Ovary (tissue), 9 donors: ENCODE measurements around the gene HIVEP3. TPM values are rescaled to one million over a fixed set of nuclear protein-coding genes. Genes with fewer than 3 reads are reported as not detected.

Experiments
- DNase-seq, 5 donors: peaks; one replicate each; pipeline ENCODE4 v3.0.0-alpha.2; 2019 to 2020
- H3K27ac ChIP-seq, 2 donors: fragments of 200-600 bp; one replicate each; pipeline versions ENCODE4 v1.5.1 to v1.8.0; 2019 to 2022
- H3K27me3 ChIP-seq: fragments of 200-600 bp; one replicate; pipeline ENCODE4 v1.8.0; 2022
- H3K36me3 ChIP-seq: fragments of 200-600 bp; sonication (generic); one replicate; pipeline ENCODE4 v1.5.1; 2019
- H3K4me1 ChIP-seq: one replicate; pipeline ENCODE4 v1.8.1; 2013; ENCODE audit warnings: mild to moderate bottlenecking, moderate library complexity; ENCODE audit not compliant: insufficient read depth
- H3K4me3 ChIP-seq: fragments of 200-600 bp; sonication (generic); one replicate; pipeline ENCODE4 v1.5.1; 2017
- H3K9me3 ChIP-seq, 2 donors: fragments of 200-600 bp in 1 of 2; sonication (generic) in 1 of 2; one replicate each; pipeline versions ENCODE4 v1.5.1 to v1.8.1; 2013 to 2019; ENCODE audit warnings: mild to moderate bottlenecking in 1 of 2, moderate library complexity in 1 of 2
- CTCF ChIP-seq, 3 donors: fragments of 450-650 bp in 2 of 3; fragments of 200-600 bp in 1 of 3; IDR thresholded peaks; one replicate each; pipeline versions ENCODE4 v1.5.1 to v1.8.0; 2016 to 2022; ENCODE audit warnings: antibody characterized with exemption in 3 of 3, mild to moderate bottlenecking in 1 of 3
- EP300 ChIP-seq: sonication (generic); formaldehyde crosslinking; IDR thresholded peaks from one replicate; pipeline ENCODE4 v1.6.1; 2017; ENCODE audit warnings: antibody characterized with exemption
- POLR2A ChIP-seq: fragments of 450-650 bp; IDR thresholded peaks from one replicate; pipeline ENCODE4 v1.6.1; 2017; ENCODE audit warnings: antibody characterized with exemption, mild to moderate bottlenecking, moderate library complexity
- WGBS, 3 donors: extraction: QIAGEN DNeasy Blood & Tissue Kit in 1 of 3; methylation state at CpG; one replicate each; pipeline versions ENCODE4 v1.1.5 to v1.1.7; 2013 to 2017; 5-methylcytosine and 5-hydroxymethylcytosine counted together
- intact Hi-C, 4 donors: fragments of 100-400 bp; cut with DNase I; formaldehyde crosslinking; loops; one replicate each; pipeline versions ENCODE4 v1.11.0 to v1.15.1; 2022 to 2023
- polyA plus RNA-seq, 2 donors: library from polyadenylated mRNA; stranded (reverse); fragments of 200-250 nt in 1 of 2; fragments of 350-450 nt in 1 of 2; fragmentation: Illumina TruSeq in 1 of 2; extraction: RNeasy Lipid Tissue Mini Kit (QIAGEN cat#74804) in 1 of 2; gene quantifications; one replicate each; pipeline ENCODE4 v1.2.3, GENCODE V29; 2013 to 2014
- total RNA-seq, 7 donors: library from RNA; depleted of rRNA in 2 of 7; stranded (reverse); fragments of >200 nt in 2 of 7; fragmentation: NEBNext Ultra II Directional in 3 of 7; extraction: Animal tissue kit (Norgen Biotek cat#: 25700) in 3 of 7; gene quantifications; one replicate each; pipeline versions ENCODE4 v1.1.0 to v1.2.4, GENCODE V29; 2016 to 2023
- donor health status: DM: no; HTN: no; CAD: no; lungs with moderate emphysema.
- donor health status: DM: no; HTN: no; CAD: no.
- donor health status: Bipolar disorder and iron deficiency.
- donor health status: DM: yes; HTN: yes; CAD: no.
- donor health status: DM: no; HTN: no; CAD: no.
- donor health status: DM: yes; HTN: yes; CAD: no.

HIVEP3 gene
- total and polyA plus RNA-seq, 9 donors = 3.0 to 7.5 (median 5.2) TPM

DNA sequence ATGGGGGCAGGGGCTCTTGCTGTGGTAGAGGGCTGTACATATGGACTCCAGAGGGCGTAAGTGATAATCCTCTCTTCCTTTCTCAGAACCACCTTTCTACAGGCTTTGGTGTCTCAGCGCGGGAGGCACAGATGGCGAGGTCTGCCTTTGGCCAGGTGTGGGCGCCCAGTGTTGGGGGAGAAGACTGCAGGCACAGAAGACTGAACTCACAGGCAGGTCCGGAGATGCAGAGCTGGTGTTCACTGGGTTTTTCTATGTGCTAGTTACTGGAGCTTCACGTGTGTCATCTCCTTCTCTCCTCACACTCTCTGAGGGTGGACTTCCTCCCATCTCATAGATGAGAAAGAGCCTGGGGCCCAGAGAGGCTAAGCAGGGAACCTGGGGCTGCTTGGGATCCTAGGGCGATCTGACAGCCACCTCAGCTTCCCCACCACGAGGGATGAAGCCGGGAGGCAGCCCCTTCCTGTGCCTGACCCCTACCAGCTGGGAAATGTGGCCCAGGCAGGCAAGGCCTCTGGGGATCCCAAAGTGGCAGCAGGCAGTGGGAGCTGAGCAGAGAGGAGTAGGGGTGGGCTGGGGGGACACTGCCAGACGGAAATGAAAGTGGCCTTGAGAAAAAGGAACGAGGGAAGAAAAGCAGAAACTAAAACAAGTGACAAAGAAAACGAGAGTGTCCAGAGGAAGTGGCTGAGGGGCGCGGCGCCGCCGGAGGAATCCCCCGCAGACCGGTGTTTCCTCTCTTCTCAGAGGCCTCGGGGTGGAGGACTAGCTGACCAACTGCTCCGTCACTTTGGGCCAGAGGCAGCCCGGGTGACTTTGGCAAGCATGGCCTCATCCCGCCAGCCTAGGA, 191.6 kb downstream of the HIVEP3 start:
- Histone ChIP-seq H3K4me1 (no peaks in the 10 kb centered on the region), H3K27ac (no peak overlapping the region), H3K9me3 (no peaks in the 10 kb centered on the region), H3K36me3 (no peaks in the 10 kb centered on the region), H3K27me3 (no peaks in the 10 kb centered on the region), H3K4me3 (no peak overlapping the region)
- DNase-seq = no peak
- TF ChIP-seq EP300 = no peak
- WGBS, 3 donors = 54 to 66% (median 61%) methylated on average over 24 of the region's 24 CpGs
- intact Hi-C loops = no loop called here

- intact Hi-C loops = no loop called here
- no peaks in the 10 kb centered on the region for H3K4me1 ChIP-seq
- no peak overlapping the region for H3K27ac ChIP-seq
- WGBS, 3 donors = 78 to 82% (median 79%) methylated on average over 4 of the region's 4 CpGs
- no peak overlapping the region for H3K4me3 ChIP-seq
- no peaks in the 10 kb centered on the region for H3K9me3 ChIP-seq
- H3K36me3 ChIP-seq = no peaks in the 10 kb centered on the region
- TF ChIP-seq CTCF (IDR thresholded peaks at IDR 0.05) (no peak), POLR2A (no peak), EP300 (no peak)
- DNase-seq = no peak
- H3K27me3 ChIP-seq = no peaks in the 10 kb centered on the region
Observed at GRCh38 chr1:41726292-41726691, 192.4 kb downstream of the HIVEP3 start.

- 88 to 94% (median 91%) methylated on average over 3 of the region's 3 CpGs for WGBS, 3 donors
- DNase-seq = no peak
- Histone ChIP-seq H3K9me3 (no peaks in the 10 kb centered on the region), H3K4me1 (no peaks in the 10 kb centered on the region), H3K4me3 (no peak overlapping the region), H3K27me3 (no peaks in the 10 kb centered on the region), H3K36me3 (no peaks in the 10 kb centered on the region), H3K27ac (no peak overlapping the region)
- TF ChIP-seq POLR2A (no peak), CTCF (IDR thresholded peaks at IDR 0.05) (no peak), EP300 (no peak)
- intact Hi-C loops = no loop called here
Observed at GRCh38 chr1:41724926-41725325, 193.8 kb downstream of the HIVEP3 start.

GRCh38 chr1:41724248-41724647, 194.5 kb downstream of the HIVEP3 start:
- H3K9me3 ChIP-seq = no peaks in the 10 kb centered on the region
- no peaks in the 10 kb centered on the region for H3K4me1 ChIP-seq
- TF ChIP-seq POLR2A (no peak), CTCF (IDR thresholded peaks at IDR 0.05) (no peak), EP300 (no peak)
- H3K27me3 ChIP-seq = no peaks in the 10 kb centered on the region
- intact Hi-C loops = no loop called here
- H3K27ac ChIP-seq = no peak overlapping the region
- 38 to 43% (median 43%) methylated on average over 2 of the region's 2 CpGs for WGBS, 3 donors
- H3K36me3 ChIP-seq = no peaks in the 10 kb centered on the region
- no peak for DNase-seq
- no peak overlapping the region for H3K4me3 ChIP-seq

GRCh38 chr1:41723786-41724185, 194.9 kb downstream of the HIVEP3 start:
- no peak for DNase-seq
- Histone ChIP-seq H3K27ac (no peak overlapping the region), H3K27me3 (no peaks in the 10 kb centered on the region), H3K4me1 (no peaks in the 10 kb centered on the region), H3K4me3 (no peak overlapping the region), H3K36me3 (no peaks in the 10 kb centered on the region), H3K9me3 (no peaks in the 10 kb centered on the region)
- no peak for TF ChIP-seq EP300
- TF ChIP-seq CTCF (IDR thresholded peaks at IDR 0.05) = no peak
- no peak for TF ChIP-seq POLR2A
- WGBS, 3 donors = 59 to 62% (median 59%) methylated on average over 4 of the region's 4 CpGs
- intact Hi-C loops = no loop called here
